Measurements from ENCODE around the gene INPP4B. TPM values are rescaled to one million over a fixed set of nuclear protein-coding genes. Genes with fewer than 3 reads are reported as not detected.

The INPP4B gene
- total and polyA plus RNA-seq, 2 of the 4 experiments (the other 2 are of a cell fraction): 1.8 to 14.0 TPM

- H2BK15ac ChIP-seq (ENCODE audit: low read depth, low read length): no peak overlapping the region
- dilution Hi-C loops (cut with HindIII; ENCODE audit: low sequenced_read_pairs, unreplicated experiment): no loop called here
- H3K9me3 ChIP-seq (ENCODE audit: control insufficient read depth, insufficient read depth, low read length): no peaks in the 10 kb centered on the region
- H3K4me1 ChIP-seq (ENCODE audit: control insufficient read depth, insufficient read depth, low read length): no peaks in the 10 kb centered on the region
- H4K5ac ChIP-seq (ENCODE audit: low read depth, low read length): no peak overlapping the region
- in situ Hi-C loops (cut with MboI; ENCODE audit: low sequenced_read_pairs): no loop called here
- TF ChIP-seq MAZ (IDR thresholded peaks at IDR 0.05; ENCODE audit: borderline replicate concordance, low read depth, low read length) (no peak), BHLHE40 (IDR thresholded peaks at IDR 0.05; ENCODE audit: low read depth, low read length) (peak; percentile 87), CEBPB (IDR thresholded peaks at IDR 0.05; ENCODE audit: low read depth, low read length) (peak; percentile 34; the same call in 1 of the 2 replicates)
- ChIA-PET POLR2A (ENCODE audit: unreplicated experiment) (no interaction called here), CTCF (interaction anchor here (0.6 kb wide), 1 partner anchor 10 kb away, joined by 3 read pairs; no protein-coding TSS in a partner anchor)
- intact Hi-C loops (cut with micrococcal nuclease): no loop called here
- H4K91ac ChIP-seq (ENCODE audit: insufficient read depth, low read depth, low read length): no peak overlapping the region
- no peak overlapping the region for H4K8ac ChIP-seq (ENCODE audit: low read depth in 2 of 2, low read length in 2 of 2)
- no peak overlapping the region for H3K56ac ChIP-seq (ENCODE audit: extremely low read depth, insufficient read depth, low read length)
- H3K4me3 ChIP-seq (ENCODE audit: insufficient read depth, low read depth, low read length): no peak overlapping the region
- peaks cover 0 to 5% of the 10 kb centered on the region in 2 experiments; a peak in 1 of 4 replicates for H3K79me1 ChIP-seq (ENCODE audit: low read depth in 1 of 2, low read length in 2 of 2)
- H3K4me2 ChIP-seq (ENCODE audit: low read depth, low read length): no peak overlapping the region
- no peak overlapping the region for H3K27ac ChIP-seq (ENCODE audit: insufficient read depth, low read length)
- H2AK9ac ChIP-seq (replicated peaks; ENCODE audit: low read depth, low read length, poor library complexity): no peak overlapping the region
- no peaks in the 10 kb centered on the region for H3K9me1 ChIP-seq (ENCODE audit: insufficient read depth, low read length)
- ATAC-seq (ENCODE audit: low read depth) (no peak), DNase-seq (peak; percentile 36)
- H2AK5ac ChIP-seq (ENCODE audit: low read depth, low read length): no peak overlapping the region
- H3K14ac ChIP-seq (replicated peaks; ENCODE audit: low read depth, low read length): no peak overlapping the region
- H3K4ac ChIP-seq (ENCODE audit: low read depth, low read length): no peak overlapping the region
- BruUV-seq (replicated peaks): no TSS peak
- no peak overlapping the region for H2BK120ac ChIP-seq (ENCODE audit: low read depth, low read length)
- H3K18ac ChIP-seq (ENCODE audit: low read depth, low read length): no peak overlapping the region
- no peak overlapping the region for H2AFZ ChIP-seq (replicated peaks; ENCODE audit: low read length, poor library complexity)
- no peak overlapping the region for H2BK5ac ChIP-seq (ENCODE audit: low read depth, low read length, poor library complexity, severe bottlenecking)
- no peaks in the 10 kb centered on the region for H4K20me1 ChIP-seq (ENCODE audit: insufficient read depth, low read length)
- no peak overlapping the region for H3K23ac ChIP-seq (ENCODE audit: low read depth, low read length)
- H3K36me3 ChIP-seq (ENCODE audit: control insufficient read depth, insufficient read depth, low read length): no peaks in the 10 kb centered on the region
- WGBS, 2 experiments (ENCODE audit: extremely low coverage in 2 of 2, insufficient read length in 1 of 2): no CpG with 5 or more reads among the region's 1 CpG
- no peak overlapping the region for H3K9ac ChIP-seq (ENCODE audit: low read depth, low read length)
- H3K27me3 ChIP-seq (ENCODE audit: control insufficient read depth, insufficient read depth, low read length): no peaks in the 10 kb centered on the region
- H2BK20ac ChIP-seq (ENCODE audit: low read depth, low read length): no peak overlapping the region
These were observed 449.8 kb downstream of the INPP4B start for GRCh38 chr4:142396279-142396678.
